ENCODE data around the gene SHH.
A peak's percentile ranks its signal among the peaks of the same experiment; 100 is the strongest.

- TF ChIP-seq EZH2 (IDR thresholded peaks at IDR 0.05; ENCODE audit: low read length, unreplicated experiment) (no peak), CTCF (conservative IDR thresholded peaks at IDR 0.05; ENCODE audit: low read depth, low read length) (peak; percentile 51; the same call in 1 of the 2 replicates)
Measured at GRCh38 chr7:155796381-155797261, 15.6 kb downstream of the SHH start.
